HG03039 (cell line): ENCODE data around the gene ANK3.
A peak's percentile ranks its signal among the peaks of the same experiment; 100 is the strongest.

ENCODE experiments used
- ATAC-seq: cut with Tn5 transposase; IDR thresholded peaks from one replicate; pipeline ENCODE4 v1.9.1; 2021; ENCODE audit warnings: mild to moderate bottlenecking, moderate library complexity; ENCODE audit not compliant: unreplicated experiment

The ANK3 gene

GRCh38 chr10:60237977-60238758 lies 151.5 kb downstream of the ANK3 start:
- ATAC-seq = peak; percentile 40

- ATAC-seq = peak; percentile 98
These were observed 152.7 kb downstream of the ANK3 start for GRCh38 chr10:60236869-60237524.

DNA sequence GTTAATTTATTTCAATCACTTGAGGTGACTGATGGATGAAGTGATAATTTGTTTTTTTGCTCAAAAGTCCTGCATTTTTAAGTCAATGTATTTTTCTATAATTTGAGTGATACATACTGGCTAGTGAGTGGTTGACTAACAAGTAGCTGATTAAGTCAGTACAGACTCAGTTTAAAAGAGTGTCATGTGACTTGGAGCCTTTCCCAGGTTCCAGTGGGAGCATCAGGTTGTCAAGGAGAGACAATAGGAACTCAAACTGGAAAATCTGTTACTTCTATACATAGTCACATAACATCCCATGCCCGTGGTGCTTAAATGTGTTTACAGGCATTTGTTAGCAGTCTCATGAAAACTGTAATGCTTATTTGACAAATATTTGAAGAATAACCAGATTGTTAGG lies 154.7 kb downstream of the ANK3 start:
- no peak for ATAC-seq

GRCh38 chr10:60234551-60234950 lies 155.1 kb downstream of the ANK3 start:
- ATAC-seq = no peak

GRCh38 chr10:60230892-60231291 lies 158.8 kb downstream of the ANK3 start:
- ATAC-seq = no peak

DNA sequence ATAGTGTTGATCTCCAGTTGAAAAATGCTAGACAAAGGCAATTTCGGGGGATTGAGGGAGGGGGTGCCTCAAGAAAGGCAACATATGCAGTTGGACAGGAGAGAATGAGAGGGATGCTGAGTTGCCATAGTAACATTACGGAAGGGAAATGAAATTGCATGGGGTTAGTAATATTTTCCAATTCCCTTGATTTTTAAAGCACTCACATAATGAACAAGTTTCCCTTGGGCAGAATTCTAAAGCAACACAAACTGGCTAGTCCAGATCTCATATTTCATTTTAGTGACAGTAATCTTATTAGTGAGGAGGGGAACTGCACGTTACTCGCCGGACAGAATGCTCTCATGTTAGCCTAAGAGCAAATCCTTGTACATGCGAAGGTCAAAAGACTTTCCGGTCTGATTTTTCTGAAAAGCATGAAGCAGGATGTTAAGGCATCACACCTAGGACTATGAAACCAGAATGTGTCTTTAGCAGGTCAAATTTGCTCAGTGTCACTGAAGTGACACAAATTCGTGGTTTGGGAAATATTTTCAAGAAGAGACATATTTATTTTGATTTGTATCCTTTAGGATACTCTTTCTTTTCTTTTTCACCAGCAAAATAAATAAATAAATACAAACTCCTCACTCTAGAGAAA lies 165.5 kb downstream of the ANK3 start:
- no peak for ATAC-seq

DNA sequence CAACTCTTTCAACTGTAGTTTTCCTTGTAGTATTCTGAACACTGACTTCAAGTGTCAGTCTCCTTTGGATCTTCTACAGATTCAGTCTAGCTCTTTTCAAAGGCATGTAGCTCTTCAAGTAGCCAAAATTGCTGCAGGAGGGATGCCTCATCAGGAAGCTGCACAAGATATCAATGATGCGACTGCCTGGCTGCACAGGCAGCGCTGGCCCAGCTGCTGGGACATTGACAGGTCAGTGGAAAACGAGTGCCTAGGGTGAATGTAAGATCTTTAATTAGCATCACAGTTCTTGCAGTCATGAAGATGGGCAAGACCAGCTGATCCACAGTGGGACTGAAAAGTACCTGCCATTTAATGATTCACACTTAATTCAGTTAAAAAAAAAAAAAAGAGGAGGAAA lies 167.6 kb downstream of the ANK3 start:
- no peak for ATAC-seq

DNA sequence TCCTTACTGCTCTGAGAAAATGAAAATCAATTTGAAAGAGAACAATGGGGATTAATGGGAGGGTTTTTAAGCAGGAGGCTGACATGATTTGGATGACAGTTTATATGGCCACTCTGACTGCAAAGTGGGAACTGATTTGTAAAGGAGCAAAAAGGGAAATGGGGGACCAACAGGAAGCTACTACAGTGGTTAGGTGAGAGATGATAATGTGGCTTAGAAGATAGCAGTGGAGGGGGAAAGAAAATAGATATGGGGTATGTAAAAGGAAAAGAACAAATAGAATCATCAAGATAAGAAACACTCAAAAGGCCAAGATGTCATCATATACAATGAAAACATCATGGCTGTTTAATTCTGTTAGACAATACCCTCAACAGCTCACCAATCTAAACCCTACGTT lies 177.5 kb downstream of the ANK3 start:
- ATAC-seq = no peak

DNA sequence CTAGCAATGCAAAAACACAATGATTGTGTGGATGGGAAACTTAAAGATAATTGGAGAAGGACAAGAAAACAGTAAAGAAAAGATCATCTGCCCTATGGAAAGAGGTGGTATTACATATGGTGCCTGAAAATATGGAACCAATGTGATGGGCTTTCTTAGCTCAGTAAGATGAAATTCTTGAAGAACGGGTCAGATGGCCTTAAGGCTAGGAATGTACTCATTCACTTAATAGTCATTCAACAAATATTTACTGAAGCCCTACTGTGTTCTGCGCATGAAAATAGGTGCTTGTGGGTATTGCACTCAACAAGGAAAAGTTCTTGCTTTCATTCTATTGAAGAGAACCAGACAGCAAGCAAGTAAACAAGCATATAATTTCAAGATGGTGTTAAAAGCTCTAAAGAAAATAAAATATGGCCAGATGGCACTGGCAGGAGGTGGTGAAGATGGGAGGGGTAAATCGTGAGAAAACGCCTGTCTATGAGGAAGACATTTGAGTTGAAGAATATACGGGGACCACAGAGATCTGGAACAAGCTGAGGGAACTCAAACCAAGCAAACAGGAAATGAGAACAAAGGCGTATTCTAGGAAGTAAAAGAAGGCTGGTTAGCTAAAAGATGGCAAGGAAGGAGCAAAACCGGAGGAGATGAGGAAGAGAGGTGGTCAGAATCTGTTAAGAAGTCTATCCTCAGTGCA lies 179.7 kb downstream of the ANK3 start:
- no peak for ATAC-seq

DNA sequence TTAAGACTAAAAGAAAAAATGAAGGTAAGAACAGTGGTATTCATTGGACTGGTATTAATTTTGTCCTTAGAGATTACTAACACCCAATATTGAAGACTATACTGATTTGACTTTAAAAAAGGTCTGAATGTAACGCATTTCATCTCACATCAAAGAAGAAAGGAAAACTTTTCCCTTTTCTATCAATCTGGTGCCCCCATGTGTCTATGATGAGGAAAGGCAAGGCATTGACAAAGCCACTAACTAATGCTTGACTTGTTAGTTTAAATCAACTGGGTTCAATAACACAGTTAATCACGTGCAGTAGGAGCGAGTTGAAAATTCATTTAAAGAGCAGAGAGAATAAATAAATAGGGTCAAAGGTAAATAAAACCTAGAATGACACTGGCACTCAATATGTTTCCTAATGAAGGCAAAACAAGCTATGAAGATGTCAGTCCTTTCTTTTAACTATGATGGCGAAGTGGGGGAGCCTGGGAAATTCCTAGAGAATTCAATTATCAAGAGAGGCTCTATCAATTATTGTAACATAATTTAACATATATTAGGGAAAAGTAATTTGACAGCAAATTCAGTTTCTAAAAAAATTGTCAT lies 180.9 kb downstream of the ANK3 start:
- ATAC-seq = no peak

- no peak for ATAC-seq
These were observed 181.8 kb downstream of the ANK3 start for GRCh38 chr10:60207894-60208293.

DNA sequence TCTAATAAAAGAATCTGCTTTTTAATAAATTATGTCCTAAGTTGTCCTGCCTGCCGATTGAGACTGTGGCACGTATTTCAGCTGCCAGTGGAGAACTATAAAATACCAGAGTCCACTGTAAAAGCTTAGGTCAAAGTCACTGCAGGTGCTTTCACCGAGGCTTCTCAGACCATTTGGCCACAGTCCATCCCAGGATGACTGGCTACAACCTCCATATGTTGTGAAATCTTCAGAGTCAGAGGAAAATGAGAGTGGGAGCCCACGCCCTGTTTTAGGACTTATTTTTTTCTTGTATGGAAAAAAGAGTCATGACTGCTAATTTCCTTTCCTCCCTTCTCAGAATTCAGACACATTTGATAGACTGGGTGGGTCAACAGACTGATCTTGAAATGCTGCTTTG lies 182.9 kb downstream of the ANK3 start:
- no peak for ATAC-seq

DNA sequence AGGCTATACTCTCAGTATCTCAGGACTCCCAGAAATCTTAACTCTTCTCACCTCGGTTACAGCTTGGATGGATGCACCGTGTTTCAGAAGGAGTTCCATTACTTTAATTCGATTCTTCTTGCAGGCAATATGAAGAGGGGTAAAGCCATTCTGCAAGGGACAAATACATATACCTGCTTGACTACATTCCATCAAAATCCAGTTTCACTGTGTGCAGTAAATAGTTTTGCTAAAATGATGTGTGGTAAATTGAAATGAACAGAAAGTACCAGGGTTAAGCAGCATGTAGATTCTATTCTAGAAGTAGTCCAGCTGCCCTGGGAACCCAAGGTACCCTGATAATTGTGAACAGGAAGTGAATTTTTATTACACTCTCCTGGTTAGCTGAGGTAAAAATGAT lies 183.9 kb downstream of the ANK3 start:
- no peak for ATAC-seq

- ATAC-seq = no peak
These were observed 185.6 kb downstream of the ANK3 start for GRCh38 chr10:60203993-60204618.

- no peak for ATAC-seq
These were observed 189.0 kb downstream of the ANK3 start for GRCh38 chr10:60200682-60201053.

GRCh38 chr10:60200012-60200681 lies 189.5 kb downstream of the ANK3 start:
- no peak for ATAC-seq

- ATAC-seq = no peak
These were observed 192.5 kb downstream of the ANK3 start for GRCh38 chr10:60197206-60197605.

- ATAC-seq = no peak
These were observed 195.3 kb downstream of the ANK3 start for GRCh38 chr10:60194421-60194820.

GRCh38 chr10:60192946-60193345 lies 196.7 kb downstream of the ANK3 start:
- ATAC-seq = no peak

DNA sequence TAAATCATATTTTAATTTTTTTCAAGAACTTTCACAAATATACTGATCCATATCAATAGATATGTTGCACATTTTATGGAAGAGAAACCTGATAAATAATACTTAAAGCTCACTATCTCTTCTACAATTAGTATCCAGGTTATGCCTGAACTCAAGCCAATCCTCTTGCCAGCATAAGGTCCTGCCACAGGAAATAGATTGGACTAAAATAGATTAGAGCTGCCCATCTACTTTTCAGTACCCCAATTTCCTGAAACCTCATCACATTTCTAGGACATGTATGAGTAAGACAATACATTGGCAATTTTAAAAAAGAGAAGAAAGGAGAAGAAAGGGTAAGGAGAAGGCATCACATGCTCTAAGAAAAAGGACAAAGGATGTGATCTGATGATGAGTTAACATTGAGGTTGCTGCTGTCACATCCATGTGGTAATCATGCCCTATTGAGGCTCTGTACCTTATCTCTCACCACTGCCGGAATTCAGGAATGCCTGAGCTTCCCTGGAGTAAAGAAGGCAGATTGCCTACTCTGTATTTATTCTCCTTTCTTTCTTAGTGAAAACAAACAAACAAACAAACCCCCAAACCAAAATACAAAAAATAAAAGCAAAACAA lies 199.7 kb downstream of the ANK3 start:
- no peak for ATAC-seq
